Parathyroid adenoma (tissue), 2 donors: ENCODE measurements around the gene ZIM2.

Experiments used
- H2AFZ ChIP-seq: fragments of 300-600 bp; sonication (generic); one replicate; pipeline ENCODE4 v1.7.0; 2017; ENCODE audit warnings: antibody characterized with exemption, mild to moderate bottlenecking
- H3K27ac ChIP-seq: fragments of 300-600 bp; sonication (generic); one replicate; pipeline ENCODE4 v1.7.0; 2017
- H3K27me3 ChIP-seq: fragments of 300-600 bp; sonication (generic); one replicate; pipeline ENCODE4 v1.7.0; 2017; ENCODE audit warnings: low read length; ENCODE audit not compliant: control insufficient read depth, insufficient read depth
- H3K36me3 ChIP-seq: fragments of 300-600 bp; sonication (generic); one replicate; pipeline ENCODE4 v1.7.0; 2017; ENCODE audit warnings: low read length; ENCODE audit not compliant: control insufficient read depth, insufficient read depth
- H3K4me1 ChIP-seq: fragments of 300-600 bp; sonication (generic); one replicate; pipeline ENCODE4 v1.7.0; 2017; ENCODE audit warnings: control low read depth
- H3K4me2 ChIP-seq: fragments of 300-600 bp; sonication (generic); one replicate; pipeline ENCODE4 v1.7.0; 2017; ENCODE audit warnings: low read length
- H3K4me3 ChIP-seq: fragments of 300-600 bp; sonication (generic); one replicate; pipeline ENCODE4 v1.7.0; 2017; ENCODE audit warnings: low read depth, low read length
- H3K79me2 ChIP-seq: fragments of 300-600 bp; sonication (generic); one replicate; pipeline ENCODE4 v1.7.0; 2017; ENCODE audit warnings: control low read depth
- H3K9ac ChIP-seq: fragments of 300-600 bp; sonication (generic); one replicate; pipeline ENCODE4 v1.7.0; 2017; ENCODE audit warnings: mild to moderate bottlenecking
- H3K9me3 ChIP-seq: fragments of 300-600 bp; sonication (generic); one replicate; pipeline ENCODE4 v1.7.0; 2017; ENCODE audit warnings: low read length; ENCODE audit not compliant: control insufficient read depth
- TF ChIP-seq, protein P1 (sequence below): fragments of 300-600 bp; sonication (generic); IDR thresholded peaks from one replicate; pipeline ENCODE4 v1.7.0; 2017; ENCODE audit warnings: antibody characterized with exemption, mild to moderate bottlenecking
- donor health status: primary hyperparathyroidism.

The ZIM2 gene

GRCh38 chr19:56832352-56832928, 8.1 kb downstream of the ZIM2 start:
- TF ChIP-seq, protein P1, sequence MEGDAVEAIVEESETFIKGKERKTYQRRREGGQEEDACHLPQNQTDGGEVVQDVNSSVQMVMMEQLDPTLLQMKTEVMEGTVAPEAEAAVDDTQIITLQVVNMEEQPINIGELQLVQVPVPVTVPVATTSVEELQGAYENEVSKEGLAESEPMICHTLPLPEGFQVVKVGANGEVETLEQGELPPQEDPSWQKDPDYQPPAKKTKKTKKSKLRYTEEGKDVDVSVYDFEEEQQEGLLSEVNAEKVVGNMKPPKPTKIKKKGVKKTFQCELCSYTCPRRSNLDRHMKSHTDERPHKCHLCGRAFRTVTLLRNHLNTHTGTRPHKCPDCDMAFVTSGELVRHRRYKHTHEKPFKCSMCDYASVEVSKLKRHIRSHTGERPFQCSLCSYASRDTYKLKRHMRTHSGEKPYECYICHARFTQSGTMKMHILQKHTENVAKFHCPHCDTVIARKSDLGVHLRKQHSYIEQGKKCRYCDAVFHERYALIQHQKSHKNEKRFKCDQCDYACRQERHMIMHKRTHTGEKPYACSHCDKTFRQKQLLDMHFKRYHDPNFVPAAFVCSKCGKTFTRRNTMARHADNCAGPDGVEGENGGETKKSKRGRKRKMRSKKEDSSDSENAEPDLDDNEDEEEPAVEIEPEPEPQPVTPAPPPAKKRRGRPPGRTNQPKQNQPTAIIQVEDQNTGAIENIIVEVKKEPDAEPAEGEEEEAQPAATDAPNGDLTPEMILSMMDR: no peak
- no peak overlapping the region for H3K4me3 ChIP-seq
- no peak overlapping the region for H3K9ac ChIP-seq
- H3K79me2 ChIP-seq: peaks cover 5% of the 10 kb centered on the region
- no peak overlapping the region for H2AFZ ChIP-seq
- no peaks in the 10 kb centered on the region for H3K36me3 ChIP-seq
- no peak overlapping the region for H3K27ac ChIP-seq
- H3K27me3 ChIP-seq: no peaks in the 10 kb centered on the region
- H3K4me2 ChIP-seq: no peak overlapping the region
- H3K9me3 ChIP-seq: no peaks in the 10 kb centered on the region
- H3K4me1 ChIP-seq: peaks cover 4% of the 10 kb centered on the region

- peaks cover 4% of the 10 kb centered on the region for H3K4me1 ChIP-seq
- no peak overlapping the region for H2AFZ ChIP-seq
- no peak overlapping the region for H3K4me2 ChIP-seq
- H3K4me3 ChIP-seq: no peak overlapping the region
- H3K27me3 ChIP-seq: no peaks in the 10 kb centered on the region
- H3K79me2 ChIP-seq: peaks cover 5% of the 10 kb centered on the region
- TF ChIP-seq, protein P1: no peak
- no peaks in the 10 kb centered on the region for H3K9me3 ChIP-seq
- H3K9ac ChIP-seq: no peak overlapping the region
- H3K27ac ChIP-seq: no peak overlapping the region
- no peaks in the 10 kb centered on the region for H3K36me3 ChIP-seq
Measured at GRCh38 chr19:56831255-56831654, 9.3 kb downstream of the ZIM2 start.

DNA sequence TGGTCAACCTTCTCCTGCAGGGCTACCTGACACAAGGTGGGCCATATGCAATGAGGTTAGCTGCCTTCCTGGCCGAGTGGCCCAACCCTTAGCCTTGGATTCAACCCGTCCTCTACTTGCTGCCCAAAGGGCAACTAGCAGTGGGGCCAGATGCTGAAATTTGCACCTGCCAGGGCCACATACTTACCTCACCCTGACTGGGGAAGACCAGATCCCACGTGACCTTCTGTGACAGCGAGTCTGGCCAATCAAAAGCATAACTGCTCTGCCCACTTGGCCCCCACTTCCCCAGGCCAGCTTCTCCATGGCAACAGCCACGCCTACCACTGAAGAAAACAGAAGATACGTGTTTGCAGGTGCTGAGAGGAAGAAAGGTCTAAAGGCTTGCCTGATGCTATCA, 10.9 kb downstream of the ZIM2 start:
- H3K27ac ChIP-seq: no peak overlapping the region
- no peak overlapping the region for H3K4me2 ChIP-seq
- H3K4me1 ChIP-seq: peaks cover 4% of the 10 kb centered on the region
- TF ChIP-seq, protein P1: no peak
- no peak overlapping the region for H3K4me3 ChIP-seq
- no peak overlapping the region for H2AFZ ChIP-seq
- H3K79me2 ChIP-seq: peaks cover 5% of the 10 kb centered on the region
- no peaks in the 10 kb centered on the region for H3K36me3 ChIP-seq
- H3K27me3 ChIP-seq: no peaks in the 10 kb centered on the region
- H3K9ac ChIP-seq: no peak overlapping the region
- H3K9me3 ChIP-seq: no peaks in the 10 kb centered on the region

DNA sequence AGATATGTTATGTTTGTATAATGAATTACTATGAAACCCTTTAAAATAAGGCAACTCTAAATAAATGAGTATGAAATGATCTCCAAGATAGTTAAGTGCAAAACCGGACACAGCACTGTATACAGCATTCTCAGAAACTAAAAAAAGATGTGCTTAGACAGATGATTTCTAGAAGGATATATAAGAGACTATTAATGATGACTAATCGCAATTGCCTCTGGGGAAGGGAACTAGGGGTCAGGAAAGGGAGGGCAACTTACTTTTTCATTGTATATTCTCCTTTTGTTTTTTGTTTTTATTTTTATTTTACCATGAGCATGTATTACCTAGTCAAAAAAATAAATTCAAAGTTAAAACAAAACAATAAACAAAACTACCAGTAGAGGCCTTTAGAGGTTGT, 12.8 kb downstream of the ZIM2 start:
- no peaks in the 10 kb centered on the region for H3K9me3 ChIP-seq
- H3K4me3 ChIP-seq: no peak overlapping the region
- TF ChIP-seq, protein P1: no peak
- peaks cover 5% of the 10 kb centered on the region for H3K79me2 ChIP-seq
- H3K27ac ChIP-seq: no peak overlapping the region
- H3K4me1 ChIP-seq: peaks cover 4% of the 10 kb centered on the region
- no peaks in the 10 kb centered on the region for H3K27me3 ChIP-seq
- no peak overlapping the region for H3K4me2 ChIP-seq
- H3K9ac ChIP-seq: no peak overlapping the region
- no peak overlapping the region for H2AFZ ChIP-seq
- H3K36me3 ChIP-seq: no peaks in the 10 kb centered on the region

GRCh38 chr19:56823956-56824355, 16.6 kb downstream of the ZIM2 start:
- H3K9me3 ChIP-seq: no peaks in the 10 kb centered on the region
- H2AFZ ChIP-seq: no peak overlapping the region
- H3K79me2 ChIP-seq: no peaks in the 10 kb centered on the region
- H3K36me3 ChIP-seq: no peaks in the 10 kb centered on the region
- no peak overlapping the region for H3K4me2 ChIP-seq
- no peaks in the 10 kb centered on the region for H3K27me3 ChIP-seq
- no peak overlapping the region for H3K4me3 ChIP-seq
- no peaks in the 10 kb centered on the region for H3K4me1 ChIP-seq
- no peak overlapping the region for H3K9ac ChIP-seq
- TF ChIP-seq, protein P1: no peak
- no peak overlapping the region for H3K27ac ChIP-seq
